VCaP (cell line): Measurements from ENCODE around the gene ZFYVE21.
A peak's percentile ranks its signal among the peaks of the same experiment; 100 is the strongest.

Experiments
- H3K27ac ChIP-seq: fragments of 450-650 bp; 2 replicates; pipeline ENCODE4 v1.5.1; 2017
- TF ChIP-seq, protein P1 (sequence below): fragments of 450-650 bp; conservative IDR thresholded peaks from 2 replicates; pipeline ENCODE4 v1.5.1; 2017; ENCODE audit warnings: mild to moderate bottlenecking, moderate library complexity

The ZFYVE21 gene

DNA sequence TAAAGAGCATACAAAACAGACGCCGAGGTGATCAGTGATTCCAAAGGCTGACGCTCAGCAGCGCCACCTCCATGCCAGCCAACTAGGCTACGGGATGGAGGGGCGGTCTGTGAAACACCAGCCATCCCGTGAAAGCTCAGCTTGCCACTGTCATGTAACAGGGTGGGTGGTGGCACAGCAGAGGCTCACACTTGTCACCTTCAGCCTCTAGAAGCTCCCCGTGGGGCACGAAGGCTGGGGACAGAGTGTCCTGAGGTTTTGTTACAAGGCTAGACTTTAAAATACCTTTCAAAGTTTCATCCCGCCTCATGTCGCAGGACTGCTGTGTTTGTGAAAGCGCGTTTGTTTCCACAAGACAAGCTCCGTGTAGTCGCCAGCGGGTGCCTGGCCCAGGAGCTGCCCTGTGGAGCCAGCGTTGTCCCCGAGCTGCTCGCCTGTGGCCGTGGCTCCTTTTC is 21.0 kb upstream of the ZFYVE21 start:
- TF ChIP-seq, protein P1, sequence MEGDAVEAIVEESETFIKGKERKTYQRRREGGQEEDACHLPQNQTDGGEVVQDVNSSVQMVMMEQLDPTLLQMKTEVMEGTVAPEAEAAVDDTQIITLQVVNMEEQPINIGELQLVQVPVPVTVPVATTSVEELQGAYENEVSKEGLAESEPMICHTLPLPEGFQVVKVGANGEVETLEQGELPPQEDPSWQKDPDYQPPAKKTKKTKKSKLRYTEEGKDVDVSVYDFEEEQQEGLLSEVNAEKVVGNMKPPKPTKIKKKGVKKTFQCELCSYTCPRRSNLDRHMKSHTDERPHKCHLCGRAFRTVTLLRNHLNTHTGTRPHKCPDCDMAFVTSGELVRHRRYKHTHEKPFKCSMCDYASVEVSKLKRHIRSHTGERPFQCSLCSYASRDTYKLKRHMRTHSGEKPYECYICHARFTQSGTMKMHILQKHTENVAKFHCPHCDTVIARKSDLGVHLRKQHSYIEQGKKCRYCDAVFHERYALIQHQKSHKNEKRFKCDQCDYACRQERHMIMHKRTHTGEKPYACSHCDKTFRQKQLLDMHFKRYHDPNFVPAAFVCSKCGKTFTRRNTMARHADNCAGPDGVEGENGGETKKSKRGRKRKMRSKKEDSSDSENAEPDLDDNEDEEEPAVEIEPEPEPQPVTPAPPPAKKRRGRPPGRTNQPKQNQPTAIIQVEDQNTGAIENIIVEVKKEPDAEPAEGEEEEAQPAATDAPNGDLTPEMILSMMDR: 0 out of 2 replicates have a peak, but pooled peaks have one; percentile 7
- H3K27ac ChIP-seq: no peak overlapping the region

DNA sequence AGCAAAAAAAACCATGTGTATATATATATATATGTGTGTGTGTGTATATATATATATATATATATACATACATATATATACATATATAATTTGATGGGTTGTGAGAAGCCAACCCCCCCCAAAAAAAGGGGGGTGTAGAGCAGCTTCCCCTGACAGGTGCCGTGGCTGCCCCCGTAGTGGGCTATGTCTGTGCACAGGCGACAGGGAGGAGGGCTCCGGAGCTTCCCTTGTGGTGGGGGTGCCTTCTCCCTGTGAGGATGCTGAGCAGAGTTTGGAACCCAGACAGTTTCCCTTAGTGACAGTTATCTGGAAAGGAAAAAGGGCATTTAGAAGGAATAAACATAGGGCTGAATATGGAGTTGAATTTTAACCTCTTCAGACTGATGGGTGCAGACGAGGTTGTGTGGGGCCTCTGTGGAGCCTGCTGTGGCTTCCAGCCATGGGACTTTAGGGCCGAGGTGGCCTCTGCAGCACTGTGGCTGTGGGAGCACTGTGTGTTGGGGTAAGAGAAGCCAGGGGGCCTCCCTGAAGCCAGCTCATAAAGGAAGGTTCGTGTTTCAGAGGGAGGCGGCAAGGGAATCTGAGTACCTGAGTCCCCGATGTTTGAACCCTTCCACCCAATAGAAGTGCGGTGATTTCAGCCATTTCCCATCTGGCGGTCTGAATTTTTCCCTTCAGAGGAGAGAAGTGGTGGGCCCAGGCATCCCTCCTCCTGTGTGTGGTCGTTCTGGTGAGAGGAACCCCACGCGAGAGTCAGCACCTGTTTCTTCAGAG is 20.1 kb upstream of the ZFYVE21 start:
- TF ChIP-seq, protein P1: no peak
- no peak overlapping the region for H3K27ac ChIP-seq

DNA sequence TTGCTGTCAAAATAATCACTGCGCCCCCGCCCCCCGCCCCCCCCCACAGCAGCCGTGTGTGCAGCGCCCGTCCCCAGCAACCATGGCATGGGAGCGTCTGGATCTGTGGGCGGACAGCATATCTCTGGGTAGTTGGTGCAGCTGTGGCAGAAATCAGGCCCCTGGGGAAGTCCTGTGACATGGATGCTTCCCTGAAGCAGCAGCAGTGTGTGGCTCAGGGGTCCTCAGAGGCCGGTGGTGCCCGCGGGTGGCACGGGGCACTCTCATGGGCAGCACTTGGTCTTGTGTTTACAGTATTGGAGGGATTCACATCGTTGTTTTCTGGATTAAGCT is 19.6 kb upstream of the ZFYVE21 start:
- H3K27ac ChIP-seq: no peak overlapping the region

DNA sequence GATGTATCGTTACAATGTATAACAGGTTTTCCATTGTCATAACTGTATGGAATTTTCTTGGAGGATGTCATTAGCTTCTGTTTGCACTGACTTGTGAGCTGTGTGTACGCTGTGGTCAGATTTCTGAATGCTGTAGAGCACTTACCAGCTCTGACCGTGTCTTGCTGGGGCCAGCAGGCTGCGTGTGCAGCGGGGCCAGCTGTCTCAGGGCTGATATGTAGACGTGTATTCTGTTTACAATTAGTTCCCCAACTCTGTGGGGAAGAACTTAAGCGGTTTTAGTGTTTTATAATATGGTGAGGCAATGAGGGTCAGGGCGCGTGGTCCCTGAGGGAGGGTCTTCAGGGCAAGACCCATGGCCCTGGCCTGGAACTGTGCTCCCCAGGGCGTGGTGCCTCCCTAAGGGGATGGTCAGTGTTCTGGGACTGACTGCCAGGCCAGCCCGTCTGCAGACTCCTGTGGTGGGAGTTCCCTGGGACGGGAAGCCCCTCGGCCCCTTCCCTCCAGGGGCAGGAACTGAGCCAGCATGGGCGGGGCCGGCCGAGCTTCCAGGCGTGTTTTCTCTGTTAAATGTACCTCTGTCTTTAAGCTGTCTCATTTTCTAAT is 19.0 kb upstream of the ZFYVE21 start:
- peak overlapping the region; percentile 85 for H3K27ac ChIP-seq
- TF ChIP-seq, protein P1: no peak

More for the DNA sequence above, 19.6 kb upstream of the ZFYVE21 start:
- TF ChIP-seq, protein P1: no peak

DNA sequence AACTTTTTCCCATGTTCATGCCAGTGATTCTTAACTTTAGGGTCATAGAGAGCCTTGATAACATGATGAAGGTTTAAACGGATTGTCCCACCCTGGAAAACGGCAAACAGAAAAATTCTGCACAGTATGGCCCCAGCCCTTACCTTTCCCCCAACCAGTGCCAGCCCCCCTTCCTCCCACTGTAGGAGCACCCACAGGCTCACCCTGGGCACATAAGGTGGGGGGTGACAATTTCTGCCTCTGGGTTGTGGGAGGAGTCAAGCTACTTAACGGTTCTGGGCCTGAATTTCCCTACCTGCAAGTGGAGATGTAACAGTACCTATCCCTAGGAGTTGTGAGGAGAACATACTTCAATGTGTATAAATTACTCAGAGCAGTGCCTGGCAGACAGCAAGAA is 18.4 kb upstream of the ZFYVE21 start:
- TF ChIP-seq, protein P1: no peak

DNA sequence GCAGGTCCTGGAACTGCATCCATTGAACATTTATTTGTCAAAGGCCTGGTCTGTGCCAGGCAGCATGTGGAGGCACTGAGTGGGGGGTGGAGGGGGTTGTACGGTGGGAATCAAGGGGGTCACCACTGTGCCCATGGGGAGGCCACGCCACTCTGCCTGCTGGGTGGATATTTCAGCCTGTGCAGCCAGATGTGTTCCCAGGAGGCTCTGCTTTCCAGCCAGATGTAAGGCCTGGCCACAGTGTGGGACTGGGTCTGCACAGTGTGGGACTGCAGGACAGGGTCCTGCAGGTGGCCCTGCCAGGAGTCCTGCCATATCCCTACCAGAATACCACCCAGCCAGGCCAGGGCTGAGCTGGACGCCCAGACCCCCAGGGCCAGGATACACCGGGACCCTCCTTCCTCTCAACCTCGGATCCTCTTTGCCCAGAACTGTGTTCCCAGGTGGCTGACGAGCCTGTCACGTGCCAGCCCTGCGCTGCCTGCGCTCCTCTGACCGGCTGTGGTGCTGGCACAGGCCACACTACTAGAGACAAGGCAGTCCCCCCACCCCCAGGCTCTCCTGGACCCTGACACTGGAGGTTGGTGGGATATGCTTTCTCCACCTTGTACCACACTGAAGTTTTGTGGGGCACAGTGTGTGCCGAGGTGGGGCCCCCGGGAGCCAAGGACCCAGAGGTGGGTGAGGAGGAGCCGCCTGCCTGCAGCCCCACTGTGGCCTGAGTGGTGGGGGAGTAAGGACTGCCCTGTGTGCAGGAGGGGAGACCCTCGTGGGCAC is 17.8 kb upstream of the ZFYVE21 start:
- TF ChIP-seq, protein P1: no peak
- H3K27ac ChIP-seq: peak overlapping the region; percentile 85

More for the DNA sequence above, 18.4 kb upstream of the ZFYVE21 start:
- peak overlapping the region; percentile 85 for H3K27ac ChIP-seq
